NCI-H1930 (cell line): Measurements from ENCODE around the gene MAP2K3.
"Not testable (repeated sequence)": the region's sequence is repeated elsewhere in the genome, so short reads cannot be mapped to it uniquely, and the experiment has no call there.

Source experiments
- DNase-seq, 2 experiments: peaks; one replicate each; lab custom pipeline; 2025; lab: John Stamatoyannopoulos, UW

MAP2K3 gene

GRCh38 chr17:21330436-21331160 lies 46.1 kb downstream of the MAP2K3 start:
- DNase-seq = no peak

- not testable (repeated sequence) for DNase-seq
Observed at GRCh38 chr17:21336541-21337294, 52.2 kb downstream of the MAP2K3 start.

GRCh38 chr17:21337981-21338625 lies 53.6 kb downstream of the MAP2K3 start:
- not testable (repeated sequence) for DNase-seq

GRCh38 chr17:21339011-21339410 lies 54.5 kb downstream of the MAP2K3 start:
- no peak for DNase-seq

- not testable (repeated sequence) for DNase-seq
Observed at GRCh38 chr17:21339571-21339970, 55.1 kb downstream of the MAP2K3 start.

GRCh38 chr17:21340407-21340806 lies 55.9 kb downstream of the MAP2K3 start:
- not testable (repeated sequence) for DNase-seq

- not testable (repeated sequence) for DNase-seq
Observed at GRCh38 chr17:21341279-21341678, 56.8 kb downstream of the MAP2K3 start.

GRCh38 chr17:21341925-21342540 lies 57.5 kb downstream of the MAP2K3 start:
- not testable (repeated sequence) for DNase-seq

- not testable (repeated sequence) for DNase-seq
Observed at GRCh38 chr17:21343061-21343949, 58.8 kb downstream of the MAP2K3 start.

- DNase-seq = not testable (repeated sequence)
Observed at GRCh38 chr17:21344801-21345200, 60.3 kb downstream of the MAP2K3 start.

GRCh38 chr17:21345236-21345635 lies 60.7 kb downstream of the MAP2K3 start:
- DNase-seq = no peak

- DNase-seq = not testable (repeated sequence)
Observed at GRCh38 chr17:21346107-21346506, 61.6 kb downstream of the MAP2K3 start.

GRCh38 chr17:21346651-21347250 lies 62.2 kb downstream of the MAP2K3 start:
- DNase-seq = not testable (repeated sequence)

GRCh38 chr17:21347660-21348059 lies 63.1 kb downstream of the MAP2K3 start:
- not testable (repeated sequence) for DNase-seq

- not testable (repeated sequence) for DNase-seq
Observed at GRCh38 chr17:21348081-21348925, 63.8 kb downstream of the MAP2K3 start.

- DNase-seq = not testable (repeated sequence)
Observed at GRCh38 chr17:21348926-21349261, 64.4 kb downstream of the MAP2K3 start.

GRCh38 chr17:21349358-21350050 lies 65.0 kb downstream of the MAP2K3 start:
- not testable (repeated sequence) for DNase-seq

- not testable (repeated sequence) for DNase-seq
Observed at GRCh38 chr17:21350495-21350894, 66.0 kb downstream of the MAP2K3 start.

- no peak for DNase-seq
Observed at GRCh38 chr17:21351366-21352065, 67.0 kb downstream of the MAP2K3 start.
